ENCODE results near the gene INSM1.
A peak's percentile ranks its signal among the peaks of the same experiment; 100 is the strongest.

Gene INSM1

GRCh38 chr20:20360464-20360863, 7.4 kb upstream of the INSM1 start:
- peak in 16 of 51 donors; percentile 14 to 72 (median 34) for DNase-seq

- DNase-seq = peak in 5 of 51 donors; percentile 9 to 40 (median 26)
These were observed 5.0 kb upstream of the INSM1 start for GRCh38 chr20:20362774-20363433.

DNA sequence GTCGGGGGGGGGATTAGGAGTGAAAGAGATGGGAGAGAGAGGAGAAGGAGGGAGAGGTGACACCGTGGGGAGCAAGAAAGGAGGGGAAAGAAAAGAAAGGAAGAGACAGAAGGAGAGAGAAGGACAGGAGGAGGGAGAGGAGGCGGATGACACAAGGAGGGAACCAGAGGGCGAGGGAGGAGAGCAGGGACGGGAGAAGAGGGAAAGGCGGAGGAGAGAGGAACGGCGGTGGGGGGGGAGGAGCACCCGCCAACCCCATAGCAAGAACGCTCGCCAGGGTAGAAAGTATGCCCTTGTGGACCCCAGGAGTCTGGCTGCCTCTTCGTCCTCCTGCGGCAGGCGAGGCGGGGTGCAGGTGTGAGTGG, 4.5 kb upstream of the INSM1 start:
- DNase-seq = no peak

DNA sequence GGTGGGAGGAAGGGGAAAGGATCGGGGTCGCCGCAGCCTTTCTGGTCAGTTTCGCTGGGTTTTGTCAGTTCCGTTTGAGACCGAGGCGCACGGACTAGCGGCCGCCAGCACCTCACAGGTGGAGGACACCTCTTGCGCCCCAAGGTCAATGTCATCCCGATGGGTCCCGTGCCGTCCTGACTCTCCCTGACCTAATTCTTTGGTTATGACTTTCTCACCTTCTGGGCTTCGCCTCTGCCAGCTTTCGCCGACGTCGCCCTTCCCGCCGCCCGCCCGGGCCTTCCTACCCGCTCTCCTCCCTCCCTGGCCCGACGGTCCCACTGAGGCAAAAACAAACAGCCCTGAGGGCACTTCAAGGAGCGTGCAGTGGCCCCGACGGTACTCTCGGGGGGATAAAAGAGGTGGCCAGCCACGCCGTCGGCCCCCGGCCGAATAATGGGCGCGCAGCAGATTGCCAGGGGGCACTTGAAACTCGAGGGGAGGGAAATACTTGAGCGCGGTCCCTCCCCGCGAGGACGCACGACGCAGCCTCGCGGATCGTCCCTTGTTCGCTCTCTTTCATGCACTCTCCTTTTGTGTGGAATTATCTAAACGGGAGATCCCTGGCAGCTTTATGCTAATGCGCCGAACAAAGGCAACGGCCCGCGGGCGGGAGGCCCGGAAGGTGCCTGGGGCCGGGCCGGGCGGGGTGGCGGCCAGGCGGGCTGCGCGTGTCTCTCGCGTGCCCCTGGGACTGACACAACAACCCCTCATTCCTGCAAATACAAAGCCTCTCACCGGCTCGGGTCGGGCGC, 3.9 kb upstream of the INSM1 start:
- peak in 1 of 51 donors; percentile 6 for DNase-seq

GRCh38 chr20:20364593-20365479, 3.1 kb upstream of the INSM1 start:
- DNase-seq = no peak

DNA sequence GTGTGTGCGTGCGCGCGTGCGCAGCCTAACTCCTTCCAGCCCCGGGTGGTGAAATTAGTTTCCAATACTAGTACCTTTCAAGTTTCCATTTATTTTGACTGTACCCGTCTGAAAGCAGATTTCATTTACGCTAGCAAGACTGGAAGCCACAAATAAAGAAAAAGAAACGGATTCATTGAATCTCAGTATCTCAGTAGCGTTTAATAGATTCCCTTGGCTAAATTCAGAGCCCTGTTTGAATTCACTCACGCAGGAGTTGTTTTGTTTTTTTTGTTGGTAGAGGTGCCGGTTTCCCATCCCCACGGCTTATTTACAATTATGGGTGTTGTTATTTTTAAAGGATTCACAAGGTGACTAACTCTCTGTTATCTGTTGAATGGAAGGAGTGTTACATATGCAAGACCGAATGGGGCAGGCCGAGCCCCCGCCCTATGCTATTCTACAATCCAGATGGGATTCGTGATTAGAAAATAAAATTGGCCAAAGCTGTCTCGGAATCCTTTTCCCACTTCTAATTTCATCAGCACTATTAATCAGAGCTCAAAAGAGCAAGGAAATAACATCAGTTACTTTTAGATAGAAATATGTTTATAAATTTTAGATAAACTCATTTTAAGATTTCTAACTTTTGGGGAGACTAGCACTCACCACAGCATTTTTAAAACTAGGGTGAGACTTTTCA, 2.3 kb upstream of the INSM1 start:
- DNase-seq = no peak

DNA sequence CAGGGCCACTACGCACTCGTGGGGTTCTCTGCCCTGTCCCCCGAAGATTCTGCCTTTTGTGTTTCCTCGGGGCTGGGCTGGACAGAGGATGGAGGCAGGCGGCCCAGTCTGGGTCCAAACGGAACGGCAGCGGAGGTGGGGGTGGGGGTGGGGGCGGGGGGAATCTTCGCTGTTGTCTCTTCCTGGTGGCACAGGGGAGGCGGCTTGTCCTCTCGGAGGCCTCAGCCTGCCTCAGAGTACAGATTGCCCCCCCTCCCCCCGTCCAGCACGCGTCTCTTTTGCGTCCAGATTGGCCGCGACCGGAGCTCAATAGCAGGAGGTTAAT, 1.4 kb upstream of the INSM1 start:
- DNase-seq = no peak

DNA sequence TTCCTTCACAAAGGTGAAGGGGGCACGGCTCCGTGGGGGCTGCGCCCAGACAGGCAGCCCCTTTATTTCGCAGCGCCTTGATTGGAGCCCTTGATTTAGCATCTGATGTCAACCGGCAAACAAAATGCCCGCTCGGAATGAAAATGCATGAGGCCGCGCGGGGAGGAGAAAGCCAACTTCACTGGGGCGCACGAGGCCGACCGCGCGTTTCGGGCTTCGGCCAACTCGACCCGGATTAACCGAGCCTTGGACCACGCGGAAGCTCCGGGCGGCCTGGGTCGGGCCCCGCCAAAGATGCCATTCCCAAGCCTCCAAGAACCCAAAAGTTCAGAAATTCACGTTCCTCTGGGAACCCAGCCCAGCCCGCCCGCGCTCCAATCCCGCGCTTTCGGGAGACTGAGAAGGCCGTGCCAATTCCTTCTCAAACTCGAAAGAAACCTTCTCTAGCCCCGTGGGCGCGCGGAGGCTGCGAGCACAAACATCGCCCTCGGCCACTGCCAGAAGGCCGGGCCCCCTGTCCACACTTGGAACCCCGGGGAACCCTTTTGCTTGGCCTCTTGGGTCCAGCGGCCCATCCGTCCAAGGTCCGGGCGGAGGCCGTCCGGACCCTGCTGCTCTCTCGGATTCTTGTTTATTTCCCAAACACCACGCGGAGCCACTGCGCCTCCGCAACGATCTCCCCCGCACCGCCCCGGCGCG, 879 bp upstream of the INSM1 start:
- peak in 3 of 51 donors; percentile 28 to 59 (median 55) for DNase-seq

DNA sequence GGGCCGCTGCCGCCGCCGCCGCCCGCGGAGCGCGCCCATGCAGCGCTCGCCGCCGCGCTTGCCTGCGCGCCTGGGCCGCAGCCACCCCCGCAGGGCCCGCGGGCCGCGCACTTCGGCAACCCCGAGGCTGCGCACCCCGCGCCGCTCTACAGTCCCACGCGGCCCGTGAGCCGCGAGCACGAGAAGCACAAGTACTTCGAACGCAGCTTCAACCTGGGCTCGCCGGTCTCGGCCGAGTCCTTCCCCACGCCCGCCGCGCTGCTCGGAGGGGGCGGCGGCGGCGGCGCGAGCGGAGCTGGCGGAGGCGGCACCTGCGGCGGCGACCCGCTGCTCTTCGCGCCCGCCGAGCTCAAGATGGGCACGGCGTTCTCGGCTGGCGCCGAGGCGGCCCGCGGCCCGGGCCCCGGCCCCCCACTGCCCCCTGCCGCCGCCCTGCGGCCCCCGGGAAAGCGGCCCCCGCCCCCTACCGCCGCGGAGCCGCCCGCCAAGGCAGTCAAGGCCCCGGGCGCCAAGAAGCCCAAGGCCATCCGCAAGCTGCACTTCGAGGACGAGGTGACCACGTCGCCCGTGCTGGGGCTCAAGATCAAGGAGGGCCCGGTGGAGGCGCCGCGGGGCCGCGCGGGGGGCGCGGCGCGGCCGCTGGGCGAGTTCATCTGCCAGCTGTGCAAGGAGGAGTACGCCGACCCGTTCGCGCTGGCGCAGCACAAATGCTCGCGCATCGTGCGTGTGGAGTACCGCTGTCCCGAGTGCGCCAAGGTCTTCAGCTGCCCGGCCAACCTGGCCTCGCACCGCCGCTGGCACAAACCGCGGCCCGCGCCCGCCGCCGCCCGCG, 730 bp downstream of the INSM1 start:
- peak in 1 of 51 donors; percentile 39 for DNase-seq

GRCh38 chr20:20369250-20370093, 1.6 kb downstream of the INSM1 start:
- DNase-seq = peak in 5 of 51 donors; percentile 11 to 48 (median 33)

GRCh38 chr20:20370094-20370575, 2.2 kb downstream of the INSM1 start:
- DNase-seq = peak in 1 of 51 donors; percentile 34

- no peak for DNase-seq
These were observed 3.2 kb downstream of the INSM1 start for GRCh38 chr20:20371083-20371482.

DNA sequence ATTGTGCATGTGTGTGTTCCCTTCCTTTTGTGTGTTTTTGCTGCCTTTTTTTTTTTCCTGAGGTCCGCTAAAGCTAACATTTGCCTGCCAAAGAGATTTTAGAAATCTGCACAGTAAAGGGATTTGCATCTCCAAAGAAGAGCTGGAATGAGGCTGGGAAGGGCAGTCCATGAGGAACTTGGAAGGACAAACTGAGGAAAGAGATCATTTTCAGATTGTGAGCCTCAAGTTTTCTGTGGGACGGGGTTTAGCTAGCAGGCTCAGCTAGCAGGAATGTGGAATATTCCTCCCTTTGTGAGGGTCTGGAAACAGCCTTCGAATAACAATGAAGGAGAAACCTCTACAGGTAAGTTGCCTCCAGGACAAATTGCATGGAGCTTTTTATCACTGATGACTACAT, 3.8 kb downstream of the INSM1 start:
- no peak for DNase-seq

GRCh38 chr20:20373091-20373571, 5.2 kb downstream of the INSM1 start:
- peak in 3 of 51 donors; percentile 18 to 40 (median 18) for DNase-seq

- DNase-seq = no peak
These were observed 8.0 kb downstream of the INSM1 start for GRCh38 chr20:20375862-20376261.

DNA sequence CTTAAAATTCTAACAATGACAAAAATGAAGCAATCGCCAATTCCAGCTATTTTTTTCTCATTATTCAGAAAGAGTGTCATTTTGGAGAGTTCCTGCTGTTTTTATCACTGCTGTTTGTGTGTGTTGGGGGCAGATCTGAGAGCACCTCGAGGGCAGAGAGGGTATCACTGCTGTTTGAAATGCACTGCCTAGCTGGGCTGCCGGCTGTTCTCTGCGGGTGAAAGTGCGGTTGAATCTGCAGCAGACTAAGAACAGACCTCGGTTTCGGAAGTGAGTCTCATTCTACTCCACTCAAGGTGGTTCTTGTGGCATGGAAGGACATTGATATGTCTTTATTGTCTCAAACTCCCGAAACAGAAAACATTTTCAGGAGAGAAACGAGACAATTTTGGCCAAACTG, 18.3 kb downstream of the INSM1 start:
- DNase-seq = no peak

DNA sequence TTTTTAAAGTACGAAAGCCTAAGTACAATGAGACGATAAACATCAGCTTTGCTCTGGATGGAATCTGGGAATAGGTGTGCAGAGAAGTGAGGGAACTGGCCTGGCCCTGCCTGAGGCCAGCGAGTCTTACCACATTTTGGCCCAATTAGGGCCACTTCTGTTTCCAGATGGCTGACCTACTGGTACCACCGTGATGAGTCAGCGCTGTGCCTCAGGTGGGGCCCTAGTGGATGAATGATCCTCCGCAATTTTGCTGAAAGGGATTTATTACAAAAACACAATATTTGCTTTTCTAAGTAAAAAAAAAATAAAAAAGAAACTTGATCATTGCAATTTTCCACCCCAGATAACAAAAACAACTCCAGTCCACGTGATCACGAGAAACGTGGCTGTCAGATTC, 22.5 kb downstream of the INSM1 start:
- no peak for DNase-seq

DNA sequence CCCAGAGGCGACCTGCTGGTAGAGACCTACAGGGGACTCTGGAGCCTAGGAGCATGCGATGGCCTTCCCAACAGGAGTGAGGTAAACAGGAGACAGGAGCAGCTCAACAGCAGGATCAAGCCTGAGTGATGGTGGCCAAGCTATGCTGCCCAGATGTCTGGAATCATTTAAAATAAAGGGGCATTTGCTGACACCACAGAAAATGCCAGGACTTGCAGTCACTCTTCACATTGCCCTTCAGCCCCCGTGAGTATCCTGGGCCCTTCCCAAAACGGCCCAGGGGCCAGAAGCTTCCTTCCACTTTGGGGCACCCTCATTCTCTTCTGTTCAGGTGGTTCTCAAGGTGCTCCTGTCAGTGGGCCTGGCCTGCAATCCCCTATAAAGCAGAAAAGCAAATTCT, 23.2 kb downstream of the INSM1 start:
- DNase-seq = no peak

GRCh38 chr20:20391766-20392165, 23.9 kb downstream of the INSM1 start:
- no peak for DNase-seq
